Ishikawa (cell line): ENCODE measurements around the gene EPB42.

Experiments
- CEBPB ChIP-seq: IDR thresholded peaks from 2 replicates; pipeline ENCODE4 v1.6.1; 2012
- EGR1 ChIP-seq: IDR thresholded peaks from 2 replicates; pipeline ENCODE4 v1.6.1; 2012
- EP300 ChIP-seq: IDR thresholded peaks from 2 replicates; pipeline ENCODE4 v1.6.1; 2012; ENCODE audit warnings: borderline replicate concordance
- MAX ChIP-seq: IDR thresholded peaks from 2 replicates; pipeline ENCODE4 v1.6.1; 2012
- TAF1 ChIP-seq: IDR thresholded peaks from 2 replicates; pipeline ENCODE4 v1.6.1; 2012; ENCODE audit warnings: low read depth, mild to moderate bottlenecking
- TCF12 ChIP-seq: IDR thresholded peaks from 2 replicates; pipeline ENCODE4 v1.6.1; 2012; ENCODE audit warnings: low read depth
- YY1 ChIP-seq: IDR thresholded peaks from 2 replicates; pipeline ENCODE4 v1.6.1; 2012; ENCODE audit warnings: low read depth
- ZBTB7A ChIP-seq: IDR thresholded peaks from 2 replicates; pipeline ENCODE4 v1.6.1; 2012; ENCODE audit warnings: low read depth
- TF ChIP-seq, protein P1 (sequence below): IDR thresholded peaks from 2 replicates; pipeline ENCODE4 v1.6.1; 2012
- TF ChIP-seq, protein P2 (sequence below): IDR thresholded peaks from 2 replicates; pipeline ENCODE4 v1.6.1; 2012; ENCODE audit warnings: low read depth, mild to moderate bottlenecking

- TF ChIP-seq TAF1 (no peak), ZBTB7A (no peak), CEBPB (no peak), EP300 (no peak), TCF12 (no peak), YY1 (no peak), EGR1 (no peak), MAX (no peak)
- TF ChIP-seq, protein P1, sequence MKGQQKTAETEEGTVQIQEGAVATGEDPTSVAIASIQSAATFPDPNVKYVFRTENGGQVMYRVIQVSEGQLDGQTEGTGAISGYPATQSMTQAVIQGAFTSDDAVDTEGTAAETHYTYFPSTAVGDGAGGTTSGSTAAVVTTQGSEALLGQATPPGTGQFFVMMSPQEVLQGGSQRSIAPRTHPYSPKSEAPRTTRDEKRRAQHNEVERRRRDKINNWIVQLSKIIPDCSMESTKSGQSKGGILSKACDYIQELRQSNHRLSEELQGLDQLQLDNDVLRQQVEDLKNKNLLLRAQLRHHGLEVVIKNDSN = no peak
- TF ChIP-seq, protein P2, sequence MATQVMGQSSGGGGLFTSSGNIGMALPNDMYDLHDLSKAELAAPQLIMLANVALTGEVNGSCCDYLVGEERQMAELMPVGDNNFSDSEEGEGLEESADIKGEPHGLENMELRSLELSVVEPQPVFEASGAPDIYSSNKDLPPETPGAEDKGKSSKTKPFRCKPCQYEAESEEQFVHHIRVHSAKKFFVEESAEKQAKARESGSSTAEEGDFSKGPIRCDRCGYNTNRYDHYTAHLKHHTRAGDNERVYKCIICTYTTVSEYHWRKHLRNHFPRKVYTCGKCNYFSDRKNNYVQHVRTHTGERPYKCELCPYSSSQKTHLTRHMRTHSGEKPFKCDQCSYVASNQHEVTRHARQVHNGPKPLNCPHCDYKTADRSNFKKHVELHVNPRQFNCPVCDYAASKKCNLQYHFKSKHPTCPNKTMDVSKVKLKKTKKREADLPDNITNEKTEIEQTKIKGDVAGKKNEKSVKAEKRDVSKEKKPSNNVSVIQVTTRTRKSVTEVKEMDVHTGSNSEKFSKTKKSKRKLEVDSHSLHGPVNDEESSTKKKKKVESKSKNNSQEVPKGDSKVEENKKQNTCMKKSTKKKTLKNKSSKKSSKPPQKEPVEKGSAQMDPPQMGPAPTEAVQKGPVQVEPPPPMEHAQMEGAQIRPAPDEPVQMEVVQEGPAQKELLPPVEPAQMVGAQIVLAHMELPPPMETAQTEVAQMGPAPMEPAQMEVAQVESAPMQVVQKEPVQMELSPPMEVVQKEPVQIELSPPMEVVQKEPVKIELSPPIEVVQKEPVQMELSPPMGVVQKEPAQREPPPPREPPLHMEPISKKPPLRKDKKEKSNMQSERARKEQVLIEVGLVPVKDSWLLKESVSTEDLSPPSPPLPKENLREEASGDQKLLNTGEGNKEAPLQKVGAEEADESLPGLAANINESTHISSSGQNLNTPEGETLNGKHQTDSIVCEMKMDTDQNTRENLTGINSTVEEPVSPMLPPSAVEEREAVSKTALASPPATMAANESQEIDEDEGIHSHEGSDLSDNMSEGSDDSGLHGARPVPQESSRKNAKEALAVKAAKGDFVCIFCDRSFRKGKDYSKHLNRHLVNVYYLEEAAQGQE = no peak
Observed at GRCh38 chr15:43211224-43211735, 9.5 kb downstream of the EPB42 start.
